IPS DF 6.9 (cell line): Measurements from ENCODE around the gene GRIN2A.

Experiments used
- DNase-seq: peaks from one replicate; pipeline ENCODE4 v3.0.0-alpha.2; 2013; ENCODE audit warnings: low read depth, low spot score
- H3K27ac ChIP-seq: one replicate; pipeline ENCODE4 v1.5.1; 2013; ENCODE audit warnings: low read length, control low read depth
- H3K27me3 ChIP-seq: 2 replicates; pipeline ENCODE4 v1.6.1; 2013; ENCODE audit warnings: mild to moderate bottlenecking, low read length; ENCODE audit not compliant: control insufficient read depth, insufficient read depth
- H3K36me3 ChIP-seq: 2 replicates; pipeline ENCODE4 v1.6.1; 2013; ENCODE audit warnings: low read length; ENCODE audit not compliant: control insufficient read depth, insufficient read depth
- H3K4me1 ChIP-seq: 2 replicates; pipeline ENCODE4 v1.6.1; 2013; ENCODE audit warnings: low read length; ENCODE audit not compliant: control insufficient read depth, insufficient read depth
- H3K4me3 ChIP-seq: 2 replicates; pipeline ENCODE4 v1.5.1; 2013; ENCODE audit warnings: mild to moderate bottlenecking, low read length
- H3K9me3 ChIP-seq: 2 replicates; pipeline ENCODE4 v1.6.1; 2013; ENCODE audit warnings: low read length, inconsistent platforms; ENCODE audit not compliant: control insufficient read depth, insufficient read depth
- WGBS: extraction: QIAGEN DNeasy Blood & Tissue Kit; methylation state at CpG from one replicate; pipeline ENCODE4 v1.1.7; 2013; ENCODE audit warnings: mixed read lengths, missing lambda C conversion rate; ENCODE audit not compliant: insufficient read length, insufficient coverage; 5-methylcytosine and 5-hydroxymethylcytosine counted together

Gene GRIN2A

GRCh38 chr16:10169031-10169430 lies 13.2 kb downstream of the GRIN2A start:
- Histone ChIP-seq H3K4me3 (no peak overlapping the region), H3K27ac (no peak overlapping the region), H3K27me3 (no peaks in the 10 kb centered on the region), H3K36me3 (no peaks in the 10 kb centered on the region), H3K9me3 (no peaks in the 10 kb centered on the region), H3K4me1 (0 out of 2 replicates have a peak, but pooled peaks cover 3% of the 10 kb centered on the region)
- DNase-seq = no peak
- WGBS = no CpG with 5 or more reads among the region's 3 CpGs

- Histone ChIP-seq H3K9me3 (no peaks in the 10 kb centered on the region), H3K4me3 (no peak overlapping the region), H3K27ac (no peak overlapping the region), H3K4me1 (0 out of 2 replicates have a peak, but pooled peaks cover 2% of the 10 kb centered on the region), H3K36me3 (no peaks in the 10 kb centered on the region), H3K27me3 (no peaks in the 10 kb centered on the region)
- WGBS = no CpG with 5 or more reads among the region's 1 CpG
- no peak for DNase-seq
These were observed 14.0 kb downstream of the GRIN2A start for GRCh38 chr16:10168258-10168657.

GRCh38 chr16:10165643-10166042 lies 16.6 kb downstream of the GRIN2A start:
- Histone ChIP-seq H3K4me1 (no peaks in the 10 kb centered on the region), H3K36me3 (no peaks in the 10 kb centered on the region), H3K27me3 (no peaks in the 10 kb centered on the region), H3K4me3 (no peak overlapping the region), H3K9me3 (no peaks in the 10 kb centered on the region), H3K27ac (no peak overlapping the region)
- no peak for DNase-seq
- WGBS = no CpG with 5 or more reads among the region's 1 CpG

GRCh38 chr16:10162981-10163380 lies 19.2 kb downstream of the GRIN2A start:
- Histone ChIP-seq H3K36me3 (no peaks in the 10 kb centered on the region), H3K27ac (no peak overlapping the region), H3K4me3 (no peak overlapping the region), H3K4me1 (no peaks in the 10 kb centered on the region), H3K27me3 (no peaks in the 10 kb centered on the region), H3K9me3 (no peaks in the 10 kb centered on the region)
- WGBS = no CpG with 5 or more reads among the region's 1 CpG
- DNase-seq = no peak

- no CpG with 5 or more reads among the region's 4 CpGs for WGBS
These were observed 26.1 kb downstream of the GRIN2A start for GRCh38 chr16:10156099-10156498.

GRCh38 chr16:10154389-10154788 lies 27.8 kb downstream of the GRIN2A start:
- no peaks in the 10 kb centered on the region for H3K36me3 ChIP-seq
- no peak overlapping the region for H3K4me3 ChIP-seq
- H3K27ac ChIP-seq = no peak overlapping the region
- DNase-seq = no peak
- no peaks in the 10 kb centered on the region for H3K27me3 ChIP-seq
- WGBS = no CpG with 5 or more reads among the region's 2 CpGs
- no peaks in the 10 kb centered on the region for H3K4me1 ChIP-seq
- H3K9me3 ChIP-seq = no peaks in the 10 kb centered on the region

More at GRCh38 chr16:10156099-10156498, 26.1 kb downstream of the GRIN2A start:
- Histone ChIP-seq H3K9me3 (no peaks in the 10 kb centered on the region), H3K36me3 (no peaks in the 10 kb centered on the region), H3K27me3 (no peaks in the 10 kb centered on the region), H3K27ac (no peak overlapping the region), H3K4me3 (no peak overlapping the region), H3K4me1 (no peaks in the 10 kb centered on the region)
- DNase-seq = no peak

GRCh38 chr16:10153985-10154384 lies 28.2 kb downstream of the GRIN2A start:
- no peak for DNase-seq
- Histone ChIP-seq H3K27ac (no peak overlapping the region), H3K4me3 (no peak overlapping the region), H3K36me3 (no peaks in the 10 kb centered on the region), H3K4me1 (no peaks in the 10 kb centered on the region), H3K27me3 (no peaks in the 10 kb centered on the region), H3K9me3 (no peaks in the 10 kb centered on the region)
- no CpG with 5 or more reads among the region's 8 CpGs for WGBS

- Histone ChIP-seq H3K36me3 (no peaks in the 10 kb centered on the region), H3K27ac (no peak overlapping the region), H3K4me1 (no peaks in the 10 kb centered on the region), H3K9me3 (no peaks in the 10 kb centered on the region), H3K4me3 (no peak overlapping the region), H3K27me3 (no peaks in the 10 kb centered on the region)
- no CpG with 5 or more reads among the region's 6 CpGs for WGBS
- DNase-seq = no peak
These were observed 30.5 kb downstream of the GRIN2A start for GRCh38 chr16:10151718-10152117.

GRCh38 chr16:10150906-10151305 lies 31.3 kb downstream of the GRIN2A start:
- Histone ChIP-seq H3K4me3 (no peak overlapping the region), H3K36me3 (no peaks in the 10 kb centered on the region), H3K9me3 (no peaks in the 10 kb centered on the region), H3K4me1 (no peaks in the 10 kb centered on the region), H3K27ac (no peak overlapping the region), H3K27me3 (no peaks in the 10 kb centered on the region)
- WGBS = no CpG with 5 or more reads among the region's 4 CpGs
- DNase-seq = no peak

- Histone ChIP-seq H3K4me1 (no peaks in the 10 kb centered on the region), H3K27me3 (no peaks in the 10 kb centered on the region), H3K36me3 (no peaks in the 10 kb centered on the region), H3K9me3 (no peaks in the 10 kb centered on the region), H3K4me3 (no peak overlapping the region), H3K27ac (no peak overlapping the region)
- WGBS = no CpG with 5 or more reads among the region's 4 CpGs
- DNase-seq = no peak
These were observed 36.6 kb downstream of the GRIN2A start for GRCh38 chr16:10145542-10146035.

GRCh38 chr16:10141671-10142070 lies 40.6 kb downstream of the GRIN2A start:
- no peak for DNase-seq
- Histone ChIP-seq H3K27me3 (no peaks in the 10 kb centered on the region), H3K4me1 (no peaks in the 10 kb centered on the region), H3K9me3 (no peaks in the 10 kb centered on the region), H3K4me3 (no peak overlapping the region), H3K36me3 (no peaks in the 10 kb centered on the region), H3K27ac (no peak overlapping the region)
